Posterior vena cava (tissue), 2 donors: Measurements from ENCODE around the gene MB21D2. TPM values are rescaled to one million over a fixed set of nuclear protein-coding genes. Genes with fewer than 3 reads are reported as not detected.

Experiments
- DNase-seq: peaks from one replicate; pipeline ENCODE4 v3.0.0-alpha.2; 2020; ENCODE audit warnings: low spot score
- intact Hi-C, 2 donors: fragments of 100-400 bp; cut with DNase I; formaldehyde crosslinking; loops; one replicate each; pipeline versions ENCODE4 v1.14.1 to v1.14.2; 2022 to 2023
- total RNA-seq, 2 donors: library from RNA; stranded (reverse); fragmentation: NEBNext Ultra II Directional; extraction: Animal tissue kit (Norgen Biotek cat#: 25700); gene quantifications; one replicate each; pipeline ENCODE4 v1.2.1, GENCODE V29; 2021
- donor health status: DM: yes; HTN: yes; CAD: no.
- donor health status: DM: yes; HTN: yes; CAD: no.

The MB21D2 gene
- total RNA-seq, 2 donors from 2014 or later = 5.2 to 6.3 TPM

DNA sequence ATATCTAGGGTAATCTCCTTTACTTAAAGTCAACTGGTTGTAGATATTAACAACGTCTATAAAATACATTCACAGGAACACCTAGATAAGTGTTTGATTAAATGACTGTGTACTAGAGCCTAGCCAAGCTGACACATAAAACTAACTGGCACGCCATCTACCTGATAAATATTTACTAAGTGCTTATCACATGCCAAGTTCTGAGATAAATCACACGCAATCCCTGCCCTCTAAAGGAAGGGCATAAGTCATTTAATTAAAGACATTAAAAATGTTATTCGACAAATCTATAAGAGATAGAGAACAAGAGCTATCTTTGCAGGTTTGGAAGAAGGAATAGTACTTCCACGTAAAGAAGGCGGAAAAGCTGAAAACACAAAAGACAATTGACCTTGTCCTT lies 11.1 kb upstream of the MB21D2 start:
- no peak for DNase-seq
- intact Hi-C loops = no loop called here

- no peak for DNase-seq
- intact Hi-C loops = no loop called here
Measured at GRCh38 chr3:192928016-192928415, 10.4 kb upstream of the MB21D2 start.

DNA sequence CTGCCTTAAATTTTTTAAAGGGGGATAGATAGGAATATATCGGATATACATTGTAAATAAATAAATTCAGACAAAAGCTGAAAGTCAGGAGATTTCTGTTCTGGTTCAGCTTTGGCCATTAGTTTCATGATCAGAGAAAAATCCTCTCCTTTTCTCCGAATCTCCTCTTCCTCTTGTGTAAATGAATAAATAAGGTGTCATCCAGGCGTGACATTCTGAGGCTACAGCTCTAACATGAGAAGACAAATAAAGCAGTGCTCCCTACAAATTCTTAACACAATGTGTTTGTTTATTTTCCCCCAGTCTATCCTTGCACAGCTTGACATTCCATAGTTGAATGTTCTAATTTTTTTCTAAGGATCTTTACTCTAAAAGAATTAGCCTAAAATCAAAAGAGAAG lies 9.4 kb upstream of the MB21D2 start:
- DNase-seq = no peak
- intact Hi-C loops = no loop called here

DNA sequence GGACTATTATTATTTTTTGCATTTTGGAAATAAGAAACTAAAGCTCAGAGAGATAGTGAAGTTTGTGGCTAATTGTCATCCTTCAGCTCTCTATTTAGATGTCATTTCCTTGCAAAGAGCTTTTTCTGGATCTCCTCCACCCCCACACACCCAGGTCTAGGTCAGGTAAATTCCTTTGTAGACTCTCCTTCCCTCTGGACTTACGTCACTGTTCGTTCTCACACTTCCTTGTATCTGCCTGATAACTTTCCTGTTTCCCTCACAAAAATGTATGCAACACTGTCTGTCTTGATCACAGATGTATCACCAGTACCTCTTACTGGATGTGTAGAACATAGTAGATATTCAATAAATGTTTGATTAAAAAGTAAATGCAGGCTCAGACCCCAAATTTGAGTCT lies 6.1 kb upstream of the MB21D2 start:
- DNase-seq = no peak
- intact Hi-C loops = loop anchor here in 1 of 2 donors (5.0 kb wide), 1 partner anchor 1451 kb away; no protein-coding TSS in a partner anchor

- DNase-seq = no peak
- intact Hi-C loops = loop anchor here in 1 of 2 donors (5.0 kb wide), 1 partner anchor 1449 kb away; no protein-coding TSS in a partner anchor
Measured at GRCh38 chr3:192921793-192922192, 4.1 kb upstream of the MB21D2 start.

GRCh38 chr3:192920411-192920810 lies 2.8 kb upstream of the MB21D2 start:
- intact Hi-C loops = loop anchor here in 1 of 2 donors (5.0 kb wide), 1 partner anchor 1448 kb away; no protein-coding TSS in a partner anchor
- DNase-seq = no peak

- intact Hi-C loops = loop anchor here (5.0 to 10.0 kb wide), 4 partner anchors 95 to 1448 kb away; partner anchors contain the start of gene OPA1 (in 1 of the 2)
- DNase-seq = no peak
Measured at GRCh38 chr3:192919901-192920300, 2.2 kb upstream of the MB21D2 start.

- intact Hi-C loops = loop anchor here (5.0 to 10.0 kb wide), 3 partner anchors 93 to 677 kb away; partner anchors contain the start of gene OPA1 (in 1 of the 2)
- no peak for DNase-seq
Measured at GRCh38 chr3:192918275-192918588, 576 bp upstream of the MB21D2 start.

GRCh38 chr3:192917028-192917403 lies 640 bp downstream of the MB21D2 start:
- DNase-seq = peak; percentile 91
- intact Hi-C loops = loop anchor here (5.0 to 10.0 kb wide), 3 partner anchors 92 to 678 kb away; partner anchors contain the start of gene OPA1 (in 1 of the 2)

- DNase-seq = no peak
- intact Hi-C loops = loop anchor here (5.0 to 10.0 kb wide), 3 partner anchors 92 to 678 kb away; partner anchors contain the start of gene OPA1 (in 1 of the 2)
Measured at GRCh38 chr3:192916371-192917027, 1.2 kb downstream of the MB21D2 start.

GRCh38 chr3:192915722-192916121 lies 1.9 kb downstream of the MB21D2 start:
- DNase-seq = no peak

DNA sequence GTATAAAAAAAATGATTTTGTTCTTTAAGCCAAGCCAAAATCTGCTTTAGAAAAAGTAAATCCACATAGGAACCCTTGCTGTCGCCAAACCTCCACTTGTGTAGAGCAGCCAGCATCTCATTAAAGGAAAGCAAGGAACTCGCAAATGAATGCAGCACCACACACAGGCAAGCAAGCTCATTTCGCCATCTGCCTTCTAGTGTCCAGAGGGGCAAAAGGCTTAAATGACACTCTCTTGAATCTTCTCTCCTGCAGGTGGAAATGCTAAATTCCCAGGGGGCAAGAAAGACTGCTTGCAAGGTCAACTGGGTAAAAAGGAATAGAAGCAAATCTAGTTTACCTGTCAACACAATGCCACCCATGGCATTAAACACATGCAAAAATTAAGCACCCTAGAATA lies 2.4 kb downstream of the MB21D2 start:
- intact Hi-C loops = loop anchor here (5.0 to 10.0 kb wide), 3 partner anchors 91 to 679 kb away; partner anchors contain the start of gene OPA1 (in 1 of the 2)
- no peak for DNase-seq

More at GRCh38 chr3:192915722-192916121, 1.9 kb downstream of the MB21D2 start:
- intact Hi-C loops = loop anchor here (5.0 to 10.0 kb wide), 3 partner anchors 91 to 679 kb away; partner anchors contain the start of gene OPA1 (in 1 of the 2)

DNA sequence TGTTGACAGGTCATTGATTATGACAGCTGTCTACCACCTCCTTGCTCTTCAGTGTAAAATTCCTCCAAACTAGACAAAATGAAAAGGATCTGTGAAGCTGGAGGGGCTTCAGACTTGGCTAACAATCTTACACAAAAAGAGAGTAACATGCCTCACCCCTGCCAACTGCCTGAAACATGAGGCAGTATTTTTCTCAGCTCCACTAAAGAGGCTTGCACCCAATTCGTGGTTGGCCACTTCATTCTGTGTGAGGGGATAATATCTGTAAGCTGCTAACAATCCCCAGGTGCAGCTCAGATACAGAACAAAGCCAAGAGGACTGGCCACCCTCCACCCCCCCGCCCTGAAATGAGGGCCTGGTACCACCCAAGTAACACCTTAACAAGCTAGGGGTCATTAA lies 2.8 kb downstream of the MB21D2 start:
- DNase-seq = no peak
- intact Hi-C loops = loop anchor here (5.0 to 10.0 kb wide), 3 partner anchors 90 to 680 kb away; partner anchors contain the start of gene OPA1 (in 1 of the 2)

DNA sequence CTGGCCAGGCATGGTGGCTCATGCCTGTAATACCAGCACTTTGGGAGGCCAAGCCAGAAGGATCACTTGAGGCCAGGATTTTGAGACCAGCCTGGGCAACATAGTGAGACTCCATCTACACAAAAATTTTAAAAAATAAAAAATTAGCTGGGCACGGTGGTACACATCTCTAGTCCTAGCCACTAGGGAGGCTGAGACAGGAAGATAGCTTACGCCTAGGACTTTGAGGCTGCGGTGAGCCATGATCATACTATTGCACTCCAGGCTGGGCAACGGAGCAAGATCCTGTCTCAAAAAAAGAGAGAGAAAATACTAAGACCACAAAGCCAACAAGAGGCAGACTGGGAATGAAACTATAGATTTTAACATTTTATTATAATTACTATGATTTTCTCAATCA lies 4.1 kb downstream of the MB21D2 start:
- intact Hi-C loops = loop anchor here (10.0 kb wide), 2 partner anchors 89 to 681 kb away; partner anchors contain the start of gene OPA1 (in 1 of the 2)
- DNase-seq = no peak

DNA sequence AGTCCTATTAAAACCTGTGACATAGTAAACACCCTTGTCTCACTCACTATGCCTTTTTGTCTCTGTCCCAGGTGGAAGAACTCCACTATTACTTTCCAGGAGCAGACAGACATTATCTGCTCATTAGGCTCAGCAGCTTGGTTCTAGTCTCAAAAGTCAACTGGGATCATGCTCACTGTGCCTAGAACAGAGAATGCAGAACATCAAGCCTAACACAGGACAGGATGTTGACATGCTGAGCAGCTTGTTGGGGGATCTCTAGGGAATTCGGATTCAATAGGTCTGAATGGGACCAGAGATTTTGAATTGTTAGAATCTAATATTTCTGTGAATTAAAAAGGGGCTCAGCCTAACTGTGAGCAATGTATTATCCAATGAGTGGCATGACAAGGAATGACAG lies 6.4 kb downstream of the MB21D2 start:
- intact Hi-C loops = loop anchor here (10.0 kb wide), 2 partner anchors 86 to 684 kb away; partner anchors contain the start of gene OPA1 (in 1 of the 2)
- DNase-seq = no peak

- intact Hi-C loops = loop anchor here in 1 of 2 donors (5.0 kb wide), 1 partner anchor 1545 kb away; no protein-coding TSS in a partner anchor
Measured at GRCh38 chr3:192907784-192908183, 9.9 kb downstream of the MB21D2 start.

GRCh38 chr3:192906940-192907339 lies 10.7 kb downstream of the MB21D2 start:
- no peak for DNase-seq
- intact Hi-C loops = loop anchor here in 1 of 2 donors (5.0 kb wide), 1 partner anchor 1545 kb away; no protein-coding TSS in a partner anchor

More at GRCh38 chr3:192907784-192908183, 9.9 kb downstream of the MB21D2 start:
- no peak for DNase-seq

DNA sequence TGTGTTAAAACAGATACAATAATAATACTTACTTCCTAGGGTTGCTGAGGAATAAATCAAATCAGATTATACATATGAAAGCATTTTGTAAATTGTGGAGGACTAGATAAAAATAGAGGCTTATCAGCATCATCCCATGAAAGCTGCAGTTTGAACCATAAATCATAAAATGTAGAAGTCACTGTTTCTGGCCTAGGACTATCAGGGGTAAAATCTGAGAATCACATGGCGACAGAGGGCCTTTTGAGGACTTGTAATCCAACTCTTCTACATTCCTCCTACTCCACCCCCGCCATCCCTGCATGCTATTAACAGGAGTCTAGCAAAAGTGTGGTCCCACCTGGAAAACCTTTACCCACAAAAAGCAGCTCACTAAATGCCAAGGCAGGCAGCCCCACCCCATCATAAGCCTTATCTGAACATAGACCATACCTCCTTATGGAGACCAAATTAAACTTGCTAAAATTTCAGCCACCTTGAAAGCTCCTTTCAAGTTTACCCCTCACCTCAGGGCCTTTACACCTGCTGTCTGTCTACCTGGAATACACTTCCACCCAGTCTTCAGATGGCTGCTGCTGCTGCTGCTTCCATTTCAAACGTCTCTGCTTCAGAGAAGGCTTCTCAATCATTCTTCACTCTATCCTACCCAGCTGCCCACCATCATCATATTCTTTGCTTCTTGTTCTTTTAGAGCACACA lies 11.5 kb downstream of the MB21D2 start:
- DNase-seq = no peak
- intact Hi-C loops = loop anchor here in 1 of 2 donors (5.0 kb wide), 1 partner anchor 1546 kb away; no protein-coding TSS in a partner anchor

DNA sequence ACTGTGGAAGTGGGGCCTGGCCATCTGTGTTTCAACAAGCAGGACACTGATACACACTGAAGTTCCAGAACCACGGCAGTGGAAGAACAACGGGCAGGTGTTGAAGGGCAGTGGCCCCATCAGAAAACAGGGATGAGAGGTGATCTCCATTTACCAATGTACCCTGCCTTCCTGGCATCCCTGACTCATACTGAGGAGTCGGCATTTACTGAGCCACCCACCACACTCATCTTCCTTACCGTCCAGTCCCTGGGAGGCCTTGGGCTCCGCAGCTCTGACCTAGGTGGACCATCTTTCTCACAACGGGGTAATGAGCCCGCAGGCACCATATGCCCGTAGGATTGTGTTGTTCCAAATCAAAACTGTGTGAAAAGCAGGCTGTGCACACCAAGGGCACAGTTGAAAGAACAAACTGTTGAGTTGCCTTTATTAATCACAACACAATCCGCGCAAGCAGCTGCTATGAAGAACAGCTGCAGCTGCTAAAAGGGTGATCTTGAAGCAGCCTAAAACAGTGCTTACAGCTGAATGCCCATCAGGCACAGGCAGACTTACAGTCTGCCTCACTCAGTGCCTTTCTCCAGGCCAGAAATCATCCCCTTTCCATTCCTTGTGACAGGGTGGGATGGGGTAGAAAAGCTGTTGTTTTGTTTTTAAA lies 12.9 kb downstream of the MB21D2 start:
- intact Hi-C loops = loop anchor here in 1 of 2 donors (5.0 kb wide), 1 partner anchor 1548 kb away; no protein-coding TSS in a partner anchor
- no peak for DNase-seq
